Measurements from ENCODE around the gene CSRNP3.

CSRNP3 gene

GRCh38 chr2:165469417-165469816, at the start of gene CSRNP3:
TSS of gene CSRNP3 (plus strand) at chr2:165469698. CDS start at chr2:165595066, 125,368 bp downstream.
- peak within 1 kb of the TSS; percentile 71; the same call in 1 of the 2 replicates for H3K4me3 ChIP-seq (ENCODE audit: low read length)
- no peak for TF ChIP-seq ZNF274 (IDR thresholded peaks at IDR 0.05; ENCODE audit: low read depth, low read length)

- no peak for TF ChIP-seq ZNF274 (IDR thresholded peaks at IDR 0.05; ENCODE audit: low read depth, low read length)
- H3K4me3 ChIP-seq (ENCODE audit: low read length): no peak overlapping the region
Measured at GRCh38 chr2:165420231-165420630, 49.3 kb upstream of the CSRNP3 start.

GRCh38 chr2:165423081-165423480, 46.4 kb upstream of the CSRNP3 start:
- H3K4me3 ChIP-seq (ENCODE audit: low read length): no peak overlapping the region
- no peak for TF ChIP-seq ZNF274 (IDR thresholded peaks at IDR 0.05; ENCODE audit: low read depth, low read length)

- H3K4me3 ChIP-seq (ENCODE audit: low read length): no peak overlapping the region
- TF ChIP-seq ZNF274 (IDR thresholded peaks at IDR 0.05; ENCODE audit: low read depth, low read length): no peak
Measured at GRCh38 chr2:165425556-165425955, 43.9 kb upstream of the CSRNP3 start.

GRCh38 chr2:165427686-165428085, 41.8 kb upstream of the CSRNP3 start:
- no peak overlapping the region for H3K4me3 ChIP-seq (ENCODE audit: low read length)
- TF ChIP-seq ZNF274 (IDR thresholded peaks at IDR 0.05; ENCODE audit: low read depth, low read length): no peak

GRCh38 chr2:165428926-165429325, 40.6 kb upstream of the CSRNP3 start:
- H3K4me3 ChIP-seq (ENCODE audit: low read length): no peak overlapping the region
- TF ChIP-seq ZNF274 (IDR thresholded peaks at IDR 0.05; ENCODE audit: low read depth, low read length): no peak

- H3K4me3 ChIP-seq (ENCODE audit: low read length): no peak overlapping the region
- TF ChIP-seq ZNF274 (IDR thresholded peaks at IDR 0.05; ENCODE audit: low read depth, low read length): no peak
Measured at GRCh38 chr2:165431014-165431413, 38.5 kb upstream of the CSRNP3 start.

GRCh38 chr2:165432234-165432966, 37.1 kb upstream of the CSRNP3 start:
- H3K4me3 ChIP-seq (ENCODE audit: low read length): no peak overlapping the region
- TF ChIP-seq ZNF274 (IDR thresholded peaks at IDR 0.05; ENCODE audit: low read depth, low read length): no peak

- no peak overlapping the region for H3K4me3 ChIP-seq (ENCODE audit: low read length)
- no peak for TF ChIP-seq ZNF274 (IDR thresholded peaks at IDR 0.05; ENCODE audit: low read depth, low read length)
Measured at GRCh38 chr2:165434865-165435496, 34.5 kb upstream of the CSRNP3 start.

GRCh38 chr2:165435611-165436010, 33.9 kb upstream of the CSRNP3 start:
- H3K4me3 ChIP-seq (ENCODE audit: low read length): no peak overlapping the region
- no peak for TF ChIP-seq ZNF274 (IDR thresholded peaks at IDR 0.05; ENCODE audit: low read depth, low read length)

- H3K4me3 ChIP-seq (ENCODE audit: low read length): no peak overlapping the region; the same call in 1 of the 2 replicates
- TF ChIP-seq ZNF274 (IDR thresholded peaks at IDR 0.05; ENCODE audit: low read depth, low read length): no peak
Measured at GRCh38 chr2:165436559-165436958, 32.9 kb upstream of the CSRNP3 start.

GRCh38 chr2:165440367-165440766, 29.1 kb upstream of the CSRNP3 start:
- no peak for TF ChIP-seq ZNF274 (IDR thresholded peaks at IDR 0.05; ENCODE audit: low read depth, low read length)
- H3K4me3 ChIP-seq (ENCODE audit: low read length): no peak overlapping the region

- no peak for TF ChIP-seq ZNF274 (IDR thresholded peaks at IDR 0.05; ENCODE audit: low read depth, low read length)
- H3K4me3 ChIP-seq (ENCODE audit: low read length): no peak overlapping the region
Measured at GRCh38 chr2:165443511-165443910, 26.0 kb upstream of the CSRNP3 start.

GRCh38 chr2:165448406-165448805, 21.1 kb upstream of the CSRNP3 start:
- H3K4me3 ChIP-seq (ENCODE audit: low read length): no peak overlapping the region
- TF ChIP-seq ZNF274 (IDR thresholded peaks at IDR 0.05; ENCODE audit: low read depth, low read length): no peak

- no peak for TF ChIP-seq ZNF274 (IDR thresholded peaks at IDR 0.05; ENCODE audit: low read depth, low read length)
- H3K4me3 ChIP-seq (ENCODE audit: low read length): no peak overlapping the region
Measured at GRCh38 chr2:165450156-165450555, 19.3 kb upstream of the CSRNP3 start.

Measured in GM08714 (cell line).